Measurements from ENCODE around the gene ASTN1. TPM values are rescaled to one million over a fixed set of nuclear protein-coding genes. Genes with fewer than 3 reads are reported as not detected.

Gene ASTN1
- total RNA-seq, 4 donors from 2014 or later, result 0.18 TPM; not detected in 3

DNA sequence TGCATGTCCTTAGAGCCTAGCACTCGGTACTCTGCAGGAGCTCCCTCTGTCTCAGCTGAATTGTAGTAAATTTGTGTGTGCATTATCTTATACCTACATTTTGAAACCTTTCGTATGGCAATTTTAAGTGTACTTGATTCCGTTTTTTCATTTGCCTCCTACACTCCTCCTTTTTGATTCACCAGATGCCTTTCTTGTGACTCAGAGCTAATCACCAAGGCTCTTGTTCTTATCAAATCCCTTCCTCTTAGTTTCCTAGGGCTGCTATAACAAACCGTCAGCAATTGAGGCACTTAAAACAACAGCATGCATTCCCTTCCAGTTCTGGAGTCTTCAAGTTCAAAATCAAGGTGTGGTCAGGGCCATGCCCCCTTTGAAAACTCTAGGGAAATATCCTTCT lies 261.0 kb downstream of the ASTN1 start:
- no peaks in the 10 kb centered on the region for H3K4me1 ChIP-seq
- no peak for DNase-seq (ENCODE audit: low spot score in 2 of 2)
- WGBS, result 40% methylated on average over 4 of the region's 4 CpGs

DNA sequence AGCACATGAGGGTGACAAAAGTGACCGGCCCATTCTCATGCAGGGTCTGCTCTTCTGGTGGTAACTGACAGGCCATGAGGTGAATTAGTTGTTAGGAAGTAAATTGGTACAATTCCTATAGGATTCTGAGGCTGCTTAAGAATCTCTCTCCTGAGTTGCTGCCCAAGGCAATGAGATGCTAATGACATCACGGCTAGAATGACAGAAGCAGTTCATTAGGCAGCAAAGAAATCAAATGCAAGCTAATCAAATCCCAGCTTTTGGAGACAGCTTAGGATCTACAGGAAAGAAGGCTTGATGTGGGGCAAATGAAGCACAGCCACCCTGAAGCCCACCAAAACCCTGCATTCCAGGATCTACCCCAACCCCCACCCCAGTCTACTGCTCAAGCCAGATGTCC lies 265.2 kb downstream of the ASTN1 start:
- DNase-seq (ENCODE audit: low spot score in 2 of 2), result no peak
- Histone ChIP-seq H3K4me1 (peaks cover 7% of the 10 kb centered on the region), H3K4me3 (no peak overlapping the region), H3K27me3 (peaks cover 52% of the 10 kb centered on the region), H3K9me3 (no peaks in the 10 kb centered on the region), H3K36me3 (no peaks in the 10 kb centered on the region), H3K27ac (no peak overlapping the region)
- WGBS, result 72% methylated on average over 2 of the region's 2 CpGs
- no peak for TF ChIP-seq POLR2AphosphoS5 (IDR thresholded peaks at IDR 0.05)
- TF ChIP-seq, protein P1, sequence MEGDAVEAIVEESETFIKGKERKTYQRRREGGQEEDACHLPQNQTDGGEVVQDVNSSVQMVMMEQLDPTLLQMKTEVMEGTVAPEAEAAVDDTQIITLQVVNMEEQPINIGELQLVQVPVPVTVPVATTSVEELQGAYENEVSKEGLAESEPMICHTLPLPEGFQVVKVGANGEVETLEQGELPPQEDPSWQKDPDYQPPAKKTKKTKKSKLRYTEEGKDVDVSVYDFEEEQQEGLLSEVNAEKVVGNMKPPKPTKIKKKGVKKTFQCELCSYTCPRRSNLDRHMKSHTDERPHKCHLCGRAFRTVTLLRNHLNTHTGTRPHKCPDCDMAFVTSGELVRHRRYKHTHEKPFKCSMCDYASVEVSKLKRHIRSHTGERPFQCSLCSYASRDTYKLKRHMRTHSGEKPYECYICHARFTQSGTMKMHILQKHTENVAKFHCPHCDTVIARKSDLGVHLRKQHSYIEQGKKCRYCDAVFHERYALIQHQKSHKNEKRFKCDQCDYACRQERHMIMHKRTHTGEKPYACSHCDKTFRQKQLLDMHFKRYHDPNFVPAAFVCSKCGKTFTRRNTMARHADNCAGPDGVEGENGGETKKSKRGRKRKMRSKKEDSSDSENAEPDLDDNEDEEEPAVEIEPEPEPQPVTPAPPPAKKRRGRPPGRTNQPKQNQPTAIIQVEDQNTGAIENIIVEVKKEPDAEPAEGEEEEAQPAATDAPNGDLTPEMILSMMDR (IDR thresholded peaks at IDR 0.05), result no peak
- TF ChIP-seq EP300 (IDR thresholded peaks at IDR 0.05), result no peak
- no peak for TF ChIP-seq POLR2A (IDR thresholded peaks at IDR 0.05)

More for the DNA sequence above, 261.0 kb downstream of the ASTN1 start:
- H3K9me3 ChIP-seq, result no peaks in the 10 kb centered on the region
- no peaks in the 10 kb centered on the region for H3K36me3 ChIP-seq
- H3K4me3 ChIP-seq, result no peak overlapping the region
- TF ChIP-seq EP300 (IDR thresholded peaks at IDR 0.05), result no peak
- H3K27ac ChIP-seq, result no peak overlapping the region
- H3K27me3 ChIP-seq, result peaks cover 46% of the 10 kb centered on the region

DNA sequence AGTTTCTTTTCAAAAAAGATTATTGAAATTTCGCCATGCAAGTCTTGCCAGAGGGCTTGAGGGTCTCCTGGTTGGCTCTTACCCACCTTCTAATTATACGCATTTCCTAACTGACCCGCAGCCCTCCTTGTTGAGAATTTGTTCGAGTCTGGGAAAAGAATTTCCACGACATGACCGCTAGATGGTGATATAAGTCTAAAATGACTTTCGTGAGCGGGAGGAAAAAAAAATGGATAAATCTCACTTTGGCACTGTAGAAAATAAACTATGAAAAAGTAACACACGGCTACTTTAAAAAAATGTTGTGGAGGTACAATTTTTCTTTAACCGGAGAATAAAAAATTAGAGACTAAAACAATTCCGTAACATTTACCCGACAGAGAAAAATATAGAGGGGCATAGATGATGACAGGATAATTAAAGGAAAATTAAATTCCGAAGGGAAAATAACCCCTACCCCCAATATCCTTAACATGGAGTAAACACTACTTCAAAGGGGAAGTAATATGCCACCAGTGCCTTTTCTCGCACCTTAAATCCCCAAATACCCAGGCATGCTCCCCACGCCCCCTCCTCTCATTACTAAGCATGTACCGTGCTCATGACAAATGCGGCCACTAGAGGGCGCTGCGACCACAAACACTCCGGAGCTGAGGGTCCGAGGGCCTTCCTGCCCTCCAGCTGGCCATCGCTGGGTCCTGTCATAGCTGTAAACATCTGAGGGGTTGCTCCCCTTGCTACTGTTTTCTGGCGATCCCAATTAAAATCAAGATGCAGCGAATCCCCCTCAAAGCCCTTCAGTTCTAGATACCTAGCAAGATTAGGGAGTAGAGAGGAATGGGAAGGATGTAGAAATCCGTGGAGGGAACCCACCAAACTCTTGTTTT lies 266.9 kb downstream of the ASTN1 start:
- Histone ChIP-seq H3K27me3 (peaks cover 39% of the 10 kb centered on the region), H3K27ac (no peak overlapping the region), H3K4me3 (no peak overlapping the region), H3K4me1 (peaks cover 7% of the 10 kb centered on the region), H3K9me3 (no peaks in the 10 kb centered on the region), H3K36me3 (no peaks in the 10 kb centered on the region)
- TF ChIP-seq EP300 (IDR thresholded peaks at IDR 0.05) (no peak), POLR2AphosphoS5 (IDR thresholded peaks at IDR 0.05) (no peak)
- TF ChIP-seq, protein P1 (IDR thresholded peaks at IDR 0.05), result peak; percentile 56 to 63
- 4% methylated on average over 25 of the region's 25 CpGs for WGBS
- peak in 1 of 2 donors; percentile 72 for DNase-seq (ENCODE audit: low spot score in 2 of 2)

DNA sequence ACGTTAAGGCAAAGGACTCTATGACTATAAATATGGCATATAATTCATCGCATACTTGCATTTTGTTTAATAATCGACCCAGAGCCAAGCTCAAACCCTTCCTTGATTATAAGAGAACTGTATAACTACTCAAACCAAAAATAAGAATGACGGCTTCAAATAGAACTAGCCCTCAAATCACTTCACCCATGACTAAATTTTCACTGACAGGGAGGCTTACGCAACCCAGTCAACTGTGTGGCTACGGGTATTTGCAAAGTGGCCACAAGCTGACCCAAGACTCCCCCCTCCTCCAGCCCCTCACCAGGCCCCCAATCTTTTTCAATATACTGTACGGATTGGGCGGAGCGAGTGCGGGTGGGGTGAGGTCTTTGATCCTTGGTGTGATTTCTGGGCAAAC lies 268.3 kb downstream of the ASTN1 start:
- Histone ChIP-seq H3K4me3 (no peak overlapping the region), H3K27me3 (peaks cover 28% of the 10 kb centered on the region), H3K36me3 (no peaks in the 10 kb centered on the region), H3K27ac (no peak overlapping the region), H3K9me3 (no peaks in the 10 kb centered on the region), H3K4me1 (peaks cover 7% of the 10 kb centered on the region)
- DNase-seq (ENCODE audit: low spot score in 2 of 2), result no peak
- no peak for TF ChIP-seq EP300 (IDR thresholded peaks at IDR 0.05)
- 66% methylated on average over 10 of the region's 10 CpGs for WGBS

DNA sequence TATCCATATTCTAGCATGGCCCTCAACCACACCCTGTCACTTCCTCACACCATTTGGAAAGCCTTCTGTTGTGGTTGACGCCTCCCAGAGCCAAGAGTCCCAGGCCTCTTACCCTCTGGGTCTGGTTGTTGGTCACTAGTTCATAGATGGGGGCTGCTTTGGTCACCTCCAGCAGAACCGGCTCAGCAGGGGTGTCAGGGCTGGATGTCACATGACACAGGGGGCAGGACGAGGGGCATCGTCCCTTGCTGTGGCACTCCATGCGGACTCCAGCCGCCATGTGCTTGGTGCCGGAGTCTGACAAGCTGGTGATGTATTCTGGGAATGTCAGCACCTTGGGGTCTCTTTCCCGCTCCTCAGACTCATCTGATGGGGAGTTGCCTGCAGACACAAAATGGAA lies 270.1 kb downstream of the ASTN1 start:
- H3K4me1 ChIP-seq, result peaks cover 7% of the 10 kb centered on the region
- no peaks in the 10 kb centered on the region for H3K9me3 ChIP-seq
- H3K27me3 ChIP-seq, result peaks cover 17% of the 10 kb centered on the region
- H3K27ac ChIP-seq, result no peak overlapping the region
- H3K4me3 ChIP-seq, result no peak overlapping the region
- TF ChIP-seq POLR2AphosphoS5 (IDR thresholded peaks at IDR 0.05) (no peak), EP300 (IDR thresholded peaks at IDR 0.05) (no peak), POLR2A (IDR thresholded peaks at IDR 0.05) (no peak)
- TF ChIP-seq, protein P1 (IDR thresholded peaks at IDR 0.05), result no peak
- no peak for DNase-seq (ENCODE audit: low spot score in 2 of 2)
- whole genome bisulfite sequencing, result 91% methylated on average over 8 of the region's 8 CpGs
- H3K36me3 ChIP-seq, result no peaks in the 10 kb centered on the region

DNA sequence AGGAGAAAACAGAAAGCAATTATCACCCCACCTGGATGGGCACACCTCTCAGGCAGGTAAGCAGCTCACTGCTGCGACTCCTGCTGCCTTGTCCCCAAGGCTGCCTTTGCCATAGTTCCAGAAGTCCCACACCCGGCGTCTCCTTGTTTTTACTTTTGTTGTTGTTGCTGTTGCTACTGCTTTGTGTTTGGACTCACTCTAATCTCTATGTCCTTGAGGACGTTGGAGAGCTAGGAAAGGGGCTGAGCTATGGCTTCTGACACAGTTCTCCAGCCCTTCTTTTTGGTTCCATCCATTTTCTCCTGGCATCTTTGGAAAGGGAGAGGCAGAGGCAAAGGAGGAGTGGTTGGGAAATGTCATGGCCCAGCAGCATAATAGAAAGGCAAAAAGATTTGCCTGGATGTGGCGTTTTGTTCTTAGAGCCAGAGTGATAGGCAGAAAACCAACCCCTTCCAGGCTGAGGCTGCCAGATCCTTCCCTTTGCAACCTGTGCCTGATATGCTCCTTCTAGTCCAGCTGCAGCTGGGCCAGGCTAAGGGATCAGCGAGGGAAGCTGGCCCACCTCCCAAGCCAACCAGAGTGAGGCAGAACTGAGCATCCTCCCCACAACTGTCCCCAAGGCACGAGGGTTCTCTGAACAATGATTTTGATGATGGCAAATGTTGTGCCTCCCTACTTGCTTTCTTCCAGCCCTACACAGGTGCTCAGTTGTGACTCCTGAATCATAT lies 270.7 kb downstream of the ASTN1 start:
- WGBS, result 58% methylated on average over 7 of the region's 7 CpGs
- H3K4me3 ChIP-seq, result no peak overlapping the region
- H3K36me3 ChIP-seq, result no peaks in the 10 kb centered on the region
- no peaks in the 10 kb centered on the region for H3K9me3 ChIP-seq
- no peak overlapping the region for H3K27ac ChIP-seq
- peaks cover 7% of the 10 kb centered on the region for H3K4me1 ChIP-seq
- TF ChIP-seq POLR2AphosphoS5 (IDR thresholded peaks at IDR 0.05) (no peak), EP300 (IDR thresholded peaks at IDR 0.05) (no peak), POLR2A (IDR thresholded peaks at IDR 0.05) (no peak)
- TF ChIP-seq, protein P1 (IDR thresholded peaks at IDR 0.05), result no peak
- peaks cover 17% of the 10 kb centered on the region for H3K27me3 ChIP-seq
- DNase-seq (ENCODE audit: low spot score in 2 of 2), result no peak
